Neutrophil (primary cell): ENCODE results near the gene MYO1H.

Experiments used
- H3K27ac ChIP-seq: fragments of 200-600 bp; sonication (generic); 2 replicates; pipeline ENCODE4 v1.5.1; 2016; ENCODE audit warnings: mild to moderate bottlenecking, moderate library complexity
- H3K27me3 ChIP-seq: fragments of 200-600 bp; sonication (generic); 2 replicates; pipeline ENCODE4 v1.6.0; 2016; ENCODE audit warnings: mild to moderate bottlenecking
- H3K36me3 ChIP-seq: fragments of 200-600 bp; sonication (generic); 2 replicates; pipeline ENCODE4 v1.5.1; 2017
- H3K4me1 ChIP-seq, 2 experiments: fragments of 200-600 bp in 1 of 2; sonication (generic) in 1 of 2; 1 replicate in 1 of 2; 2 replicates in 1 of 2; pipeline versions ENCODE4 v1.5.1 to v1.6.1; 2013 to 2016; ENCODE audit warnings: low read depth in 1 of 2, low read length in 1 of 2, mild to moderate bottlenecking in 1 of 2, moderate library complexity in 1 of 2; ENCODE audit not compliant: control insufficient read depth in 1 of 2, insufficient read depth in 1 of 2
- H3K4me3 ChIP-seq, 2 experiments: fragments of 200-600 bp in 1 of 2; sonication (generic) in 1 of 2; 1 replicate in 1 of 2; 2 replicates in 1 of 2; pipeline ENCODE4 v1.5.1; 2013 to 2016; ENCODE audit warnings: low read depth in 1 of 2, low read length in 1 of 2, mild to moderate bottlenecking in 1 of 2, moderate library complexity in 1 of 2
- H3K9me3 ChIP-seq: fragments of 200-600 bp; sonication (generic); 2 replicates; pipeline ENCODE4 v1.5.1; 2016
- TF ChIP-seq, protein P1 (sequence below): fragments of 200-600 bp; sonication (generic); IDR thresholded peaks from 2 replicates; pipeline ENCODE4 v1.5.1; 2016; ENCODE audit warnings: antibody characterized with exemption

MYO1H gene

GRCh38 chr12:109488051-109488665 is 140.5 kb downstream of the MYO1H start:
- no peaks in the 10 kb centered on the region for H3K27me3 ChIP-seq
- TF ChIP-seq, protein P1, sequence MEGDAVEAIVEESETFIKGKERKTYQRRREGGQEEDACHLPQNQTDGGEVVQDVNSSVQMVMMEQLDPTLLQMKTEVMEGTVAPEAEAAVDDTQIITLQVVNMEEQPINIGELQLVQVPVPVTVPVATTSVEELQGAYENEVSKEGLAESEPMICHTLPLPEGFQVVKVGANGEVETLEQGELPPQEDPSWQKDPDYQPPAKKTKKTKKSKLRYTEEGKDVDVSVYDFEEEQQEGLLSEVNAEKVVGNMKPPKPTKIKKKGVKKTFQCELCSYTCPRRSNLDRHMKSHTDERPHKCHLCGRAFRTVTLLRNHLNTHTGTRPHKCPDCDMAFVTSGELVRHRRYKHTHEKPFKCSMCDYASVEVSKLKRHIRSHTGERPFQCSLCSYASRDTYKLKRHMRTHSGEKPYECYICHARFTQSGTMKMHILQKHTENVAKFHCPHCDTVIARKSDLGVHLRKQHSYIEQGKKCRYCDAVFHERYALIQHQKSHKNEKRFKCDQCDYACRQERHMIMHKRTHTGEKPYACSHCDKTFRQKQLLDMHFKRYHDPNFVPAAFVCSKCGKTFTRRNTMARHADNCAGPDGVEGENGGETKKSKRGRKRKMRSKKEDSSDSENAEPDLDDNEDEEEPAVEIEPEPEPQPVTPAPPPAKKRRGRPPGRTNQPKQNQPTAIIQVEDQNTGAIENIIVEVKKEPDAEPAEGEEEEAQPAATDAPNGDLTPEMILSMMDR: no peak
- no peaks in the 10 kb centered on the region for H3K4me1 ChIP-seq
- H3K27ac ChIP-seq: no peak overlapping the region
- no peak overlapping the region for H3K4me3 ChIP-seq
- no peaks in the 10 kb centered on the region for H3K9me3 ChIP-seq
- H3K36me3 ChIP-seq: peaks cover 99% of the 10 kb centered on the region

DNA sequence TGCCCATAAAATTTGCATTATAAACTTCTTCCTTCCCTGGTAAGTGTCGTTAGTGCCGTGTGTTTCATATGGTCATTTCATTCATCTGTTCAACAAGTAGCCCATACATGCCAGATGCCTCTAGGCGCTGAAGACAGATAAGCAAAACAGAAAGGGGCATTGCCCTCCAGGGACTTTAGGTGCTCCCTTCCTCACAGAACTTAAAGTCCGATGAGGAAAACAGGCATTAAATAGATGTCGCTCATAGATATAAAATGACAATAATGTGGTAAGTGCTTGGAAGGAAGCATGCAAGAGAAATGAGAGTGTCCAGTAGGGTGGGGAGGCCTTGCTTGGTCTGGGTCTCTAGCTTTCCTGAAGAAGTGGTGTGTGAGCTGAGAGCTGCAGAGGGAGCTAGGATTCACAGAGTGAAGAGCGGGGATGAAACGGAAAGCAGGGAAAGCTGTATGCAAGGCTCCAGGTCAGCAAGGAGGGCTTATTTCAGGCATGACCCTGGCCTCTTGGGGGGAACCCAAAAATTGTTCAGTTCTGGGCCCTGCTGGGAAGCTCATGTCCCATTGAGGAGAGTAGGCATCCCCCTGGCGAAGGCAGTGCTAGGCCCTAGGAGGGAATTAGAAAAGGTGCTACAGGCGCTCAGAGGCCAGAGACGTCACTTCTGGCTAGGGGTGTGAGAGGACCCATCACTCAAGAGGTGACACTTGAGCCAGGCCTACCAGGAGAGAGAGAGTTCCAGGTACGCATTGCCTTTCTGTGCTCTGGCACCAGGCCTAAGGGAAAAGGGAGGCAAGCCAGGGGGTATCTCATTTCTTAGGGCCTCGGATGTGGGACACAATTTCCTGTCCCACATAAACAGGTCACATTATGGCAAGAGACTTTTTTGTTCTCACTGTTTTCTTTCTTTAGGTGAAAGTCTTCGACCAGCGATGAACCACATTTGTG is 141.6 kb downstream of the MYO1H start:
- TF ChIP-seq, protein P1: no peak
- Histone ChIP-seq H3K4me3 (no peak overlapping the region), H3K9me3 (no peaks in the 10 kb centered on the region), H3K27me3 (no peaks in the 10 kb centered on the region), H3K36me3 (peaks cover 98% of the 10 kb centered on the region), H3K4me1 (no peaks in the 10 kb centered on the region), H3K27ac (no peak overlapping the region)

GRCh38 chr12:109489955-109490565 is 142.4 kb downstream of the MYO1H start:
- Histone ChIP-seq H3K4me3 (no peak overlapping the region), H3K36me3 (peaks cover 98% of the 10 kb centered on the region), H3K9me3 (no peaks in the 10 kb centered on the region), H3K4me1 (no peaks in the 10 kb centered on the region), H3K27me3 (no peaks in the 10 kb centered on the region), H3K27ac (no peak overlapping the region)
- TF ChIP-seq, protein P1: no peak

DNA sequence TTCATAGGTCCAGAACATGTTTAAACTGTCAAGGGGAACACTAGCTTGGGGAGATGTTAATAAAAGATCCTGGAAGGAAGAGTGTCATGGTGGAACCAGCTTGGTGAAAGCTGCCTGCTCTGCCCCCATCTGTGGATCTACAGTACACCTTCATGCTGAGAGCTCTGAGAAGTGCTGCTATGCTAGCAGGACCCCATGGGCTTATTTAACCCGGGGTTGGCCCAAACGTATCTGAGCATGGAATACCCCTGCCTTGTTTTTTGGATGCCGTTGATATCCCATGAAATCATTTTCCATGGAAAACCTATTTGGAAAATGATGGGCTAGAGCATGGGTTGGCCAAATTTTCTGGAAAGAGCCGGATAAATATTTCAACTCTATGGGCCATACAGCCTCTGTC is 144.0 kb downstream of the MYO1H start:
- peaks cover 95% of the 10 kb centered on the region for H3K36me3 ChIP-seq
- H3K9me3 ChIP-seq: no peaks in the 10 kb centered on the region
- TF ChIP-seq, protein P1: no peak

GRCh38 chr12:109492371-109492770 is 144.7 kb downstream of the MYO1H start:
- Histone ChIP-seq H3K4me1 (no peaks in the 10 kb centered on the region), H3K9me3 (no peaks in the 10 kb centered on the region), H3K27me3 (no peaks in the 10 kb centered on the region), H3K36me3 (peaks cover 88% of the 10 kb centered on the region), H3K27ac (no peak overlapping the region), H3K4me3 (no peak overlapping the region)
- TF ChIP-seq, protein P1: no peak

More for the DNA sequence above, 144.0 kb downstream of the MYO1H start:
- Histone ChIP-seq H3K27ac (no peak overlapping the region), H3K4me3 (no peak overlapping the region), H3K27me3 (no peaks in the 10 kb centered on the region), H3K4me1 (no peaks in the 10 kb centered on the region)
